GM21367 (cell line): Measurements from ENCODE around the gene SEPTIN3.

Experiments used
- ATAC-seq: cut with Tn5 transposase; IDR thresholded peaks from one replicate; pipeline ENCODE4 v1.9.1; 2021; ENCODE audit not compliant: unreplicated experiment

The SEPTIN3 gene

DNA sequence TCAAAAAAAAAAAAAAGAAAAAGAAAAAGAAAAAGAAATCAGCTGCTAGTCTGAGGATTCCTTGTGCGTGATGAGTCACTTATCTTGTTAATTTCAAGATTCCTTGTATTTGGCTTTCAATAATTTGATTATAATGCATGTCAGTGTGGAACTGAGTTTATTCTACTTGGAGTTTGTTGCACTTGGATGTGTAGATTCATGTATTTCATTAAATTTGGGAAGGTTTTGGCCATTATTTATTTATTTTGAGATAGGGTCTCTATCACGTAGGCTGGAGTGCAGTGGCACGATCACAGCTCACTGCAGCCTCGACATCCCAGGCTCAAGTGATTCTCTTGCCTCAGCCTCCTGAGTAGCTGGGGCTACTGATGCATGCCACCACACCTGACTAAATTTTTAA is 44.1 kb downstream of the SEPTIN3 start:
- ATAC-seq = no peak

DNA sequence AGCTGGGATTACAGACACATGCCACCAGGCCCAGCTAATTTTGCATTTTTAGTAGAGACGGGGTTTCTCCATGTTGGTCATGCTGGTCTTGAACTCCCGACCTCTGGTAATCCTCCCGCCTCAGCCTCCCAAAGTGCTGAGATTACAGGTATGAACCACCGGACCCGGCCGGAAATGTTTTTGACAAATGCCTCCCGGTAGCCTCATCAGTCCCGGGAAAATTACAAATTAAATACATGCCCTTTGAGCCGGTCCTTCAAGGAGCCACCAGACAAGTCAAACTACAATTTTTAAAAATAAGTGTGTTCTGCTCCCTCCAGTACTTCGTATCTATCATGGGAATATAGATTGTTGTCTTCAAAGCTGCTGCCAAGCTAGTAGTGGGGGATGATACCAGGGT is 46.9 kb downstream of the SEPTIN3 start:
- ATAC-seq = no peak

DNA sequence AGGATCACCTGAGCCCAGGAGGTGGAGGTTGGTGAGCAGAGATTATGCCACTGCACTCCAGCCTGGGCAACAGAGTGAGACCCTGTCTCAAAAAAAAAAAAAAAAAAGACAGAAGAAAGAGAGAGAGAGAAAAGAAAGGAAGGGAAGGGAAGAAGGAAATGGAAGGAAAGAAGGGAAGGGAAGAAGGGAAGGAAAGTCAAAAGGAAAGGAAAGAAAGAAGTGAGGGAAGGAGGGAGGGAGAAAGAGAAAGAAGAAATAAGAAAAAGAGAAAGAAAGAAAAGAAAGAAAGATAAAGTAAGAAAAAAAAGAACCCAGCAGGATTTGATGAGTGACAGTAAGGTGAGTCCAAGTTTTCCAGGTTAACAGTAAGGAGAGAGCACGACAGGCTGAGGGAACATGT is 49.0 kb downstream of the SEPTIN3 start:
- ATAC-seq = no peak
